SU-DHL-6 (cell line): Measurements from ENCODE around the gene TNMD.

Source experiments
- H2AFZ ChIP-seq: fragments of 200-600 bp; sonication (generic); 2 replicates; pipeline ENCODE4 v1.6.1; 2014; ENCODE audit warnings: low read depth, mild to moderate bottlenecking, moderate library complexity, mixed read lengths, antibody characterized with exemption, low read length; ENCODE audit not compliant: severe bottlenecking
- H3F3A ChIP-seq: fragments of 200-600 bp; shearing (Covaris generic); 2 replicates; pipeline ENCODE4 v1.6.0; 2016; ENCODE audit warnings: antibody characterized with exemption, mild to moderate bottlenecking; ENCODE audit not compliant: insufficient read depth
- H3K27ac ChIP-seq: fragments of 200-600 bp; sonication (generic); 2 replicates; pipeline ENCODE4 v1.5.1; 2016; ENCODE audit warnings: low read depth, mild to moderate bottlenecking, low read length, moderate library complexity, mixed read lengths
- H3K27me3 ChIP-seq: fragments of 200-600 bp; sonication (generic), shearing (Covaris generic); 2 replicates; pipeline ENCODE4 v1.6.0; 2014; ENCODE audit warnings: mild to moderate bottlenecking, low read length
- H3K36me3 ChIP-seq: fragments of 200-600 bp; sonication (generic); 2 replicates; pipeline ENCODE4 v1.6.1; 2014; ENCODE audit warnings: mild to moderate bottlenecking, low read length, mixed read lengths
- H3K4me2 ChIP-seq: fragments of 300-600, 200-600 bp; shearing (Covaris generic), sonication (generic); 2 replicates; pipeline ENCODE4 v1.6.0; 2014; ENCODE audit warnings: low read length, low read depth, mild to moderate bottlenecking; ENCODE audit not compliant: poor library complexity, severe bottlenecking
- H3K4me3 ChIP-seq: fragments of 200-600 bp; sonication (generic); 2 replicates; pipeline ENCODE4 v1.5.1; 2014; ENCODE audit warnings: antibody characterized with exemption, low read length, mild to moderate bottlenecking, mixed read lengths; ENCODE audit not compliant: insufficient read depth, poor library complexity, severe bottlenecking
- H3K79me2 ChIP-seq: fragments of 200-600 bp; sonication (generic); 2 replicates; pipeline ENCODE4 v1.6.1; 2014; ENCODE audit warnings: mild to moderate bottlenecking, low read length, moderate library complexity; ENCODE audit not compliant: insufficient read depth
- H3K9ac ChIP-seq: fragments of 200-600 bp; sonication (generic); 2 replicates; pipeline ENCODE4 v1.7.0; 2014; ENCODE audit warnings: mild to moderate bottlenecking, low read length
- H3K9me2 ChIP-seq: fragments of 200-600 bp; sonication (generic); replicated peaks from 2 replicates; pipeline ENCODE4 v1.6.1; 2014; ENCODE audit warnings: low read length; ENCODE audit not compliant: insufficient read depth
- H3K9me3 ChIP-seq: fragments of 200-600 bp; sonication (generic); 2 replicates; pipeline ENCODE4 v1.6.1; 2014; ENCODE audit warnings: low read length, mixed read lengths; ENCODE audit not compliant: insufficient read depth
- H4K20me1 ChIP-seq: fragments of 200-600 bp; sonication (generic); 2 replicates; pipeline ENCODE4 v1.6.1; 2014; ENCODE audit warnings: low read depth, mild to moderate bottlenecking, antibody characterized with exemption, low read length, moderate library complexity, mixed read lengths
- CTCF ChIP-seq: fragments of 200-600 bp; sonication (generic); IDR thresholded peaks from one replicate; pipeline ENCODE4 v1.5.1; 2017; ENCODE audit warnings: antibody characterized with exemption, mild to moderate bottlenecking, low read length, moderate library complexity; ENCODE audit not compliant: insufficient read depth, poor library complexity, severe bottlenecking
- EZH2phosphoT487 ChIP-seq: fragments of 200-600 bp; sonication (generic), shearing (Covaris generic); conservative IDR thresholded peaks from 2 replicates; pipeline ENCODE4 v1.6.1; 2018; ENCODE audit warnings: mild to moderate bottlenecking, antibody characterized with exemption, low read length, moderate library complexity, mixed read lengths

Gene TNMD

DNA sequence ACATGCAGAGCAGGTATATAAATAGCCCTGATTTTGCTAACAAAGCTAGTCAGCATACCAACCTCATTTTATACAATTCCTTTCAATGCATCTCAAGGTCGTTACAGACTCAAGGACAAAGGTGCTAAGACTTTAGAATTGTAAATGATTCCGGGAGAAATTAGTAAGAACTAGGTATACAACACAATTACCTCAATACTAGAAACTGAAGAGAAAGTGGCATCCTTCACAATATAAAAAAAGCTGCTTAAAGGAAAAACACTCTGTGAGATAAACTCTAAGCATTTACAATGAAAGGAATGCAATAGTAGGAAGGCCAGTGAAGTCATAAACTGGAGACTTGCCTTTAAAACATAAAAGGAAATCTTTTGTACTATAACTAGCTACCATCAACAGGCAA lies 11.9 kb downstream of the TNMD start:
- Histone ChIP-seq H4K20me1 (no peaks in the 10 kb centered on the region), H3K4me3 (no peak overlapping the region), H3K36me3 (no peaks in the 10 kb centered on the region), H3K9me2 (no peaks in the 10 kb centered on the region), H3K4me2 (no peak overlapping the region), H3K9me3 (no peaks in the 10 kb centered on the region), H3F3A (no peaks in the 10 kb centered on the region), H2AFZ (no peak overlapping the region), H3K27me3 (no peaks in the 10 kb centered on the region), H3K9ac (no peak overlapping the region), H3K27ac (no peak overlapping the region), H3K79me2 (no peaks in the 10 kb centered on the region)
- TF ChIP-seq CTCF (no peak), EZH2phosphoT487 (no peak)

DNA sequence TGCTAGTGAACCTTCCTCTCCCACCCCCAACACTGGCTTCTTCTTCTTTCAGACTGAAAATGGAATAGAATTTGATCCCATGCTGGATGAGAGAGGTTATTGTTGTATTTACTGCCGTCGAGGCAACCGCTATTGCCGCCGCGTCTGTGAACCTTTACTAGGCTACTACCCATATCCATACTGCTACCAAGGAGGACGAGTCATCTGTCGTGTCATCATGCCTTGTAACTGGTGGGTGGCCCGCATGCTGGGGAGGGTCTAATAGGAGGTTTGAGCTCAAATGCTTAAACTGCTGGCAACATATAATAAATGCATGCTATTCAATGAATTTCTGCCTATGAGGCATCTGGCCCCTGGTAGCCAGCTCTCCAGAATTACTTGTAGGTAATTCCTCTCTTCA lies 14.7 kb downstream of the TNMD start:
- H3K4me2 ChIP-seq: no peak overlapping the region
- H2AFZ ChIP-seq: no peak overlapping the region
- no peaks in the 10 kb centered on the region for H3K36me3 ChIP-seq
- no peaks in the 10 kb centered on the region for H3K9me3 ChIP-seq
- no peaks in the 10 kb centered on the region for H3K79me2 ChIP-seq
- H3K27ac ChIP-seq: no peak overlapping the region
- no peaks in the 10 kb centered on the region for H3F3A ChIP-seq
- H3K9ac ChIP-seq: no peak overlapping the region
- H4K20me1 ChIP-seq: no peaks in the 10 kb centered on the region
- H3K27me3 ChIP-seq: no peaks in the 10 kb centered on the region
- TF ChIP-seq CTCF (no peak), EZH2phosphoT487 (no peak)
- H3K9me2 ChIP-seq: no peaks in the 10 kb centered on the region
- H3K4me3 ChIP-seq: no peak overlapping the region

DNA sequence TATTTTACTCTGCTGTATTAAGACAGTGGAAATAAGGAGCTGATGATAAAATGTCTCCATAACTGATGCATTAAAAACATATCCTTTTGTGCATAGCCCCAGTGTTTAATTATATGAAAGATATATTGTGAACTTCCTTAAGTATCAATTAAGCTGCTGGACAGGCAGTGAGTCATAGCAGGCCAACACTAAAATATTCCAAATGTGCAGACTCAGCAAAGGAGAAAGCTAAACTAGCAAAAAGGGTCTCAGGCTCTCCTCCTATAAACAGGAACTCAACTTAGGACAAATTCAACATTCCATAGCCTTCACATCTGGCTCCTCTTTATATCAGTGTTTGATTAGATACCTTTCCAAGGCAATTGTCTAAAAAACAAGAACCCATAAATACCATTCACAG lies 15.6 kb downstream of the TNMD start:
- no peaks in the 10 kb centered on the region for H4K20me1 ChIP-seq
- no peaks in the 10 kb centered on the region for H3F3A ChIP-seq
- TF ChIP-seq CTCF (no peak), EZH2phosphoT487 (no peak)
- H3K9ac ChIP-seq: no peak overlapping the region
- no peaks in the 10 kb centered on the region for H3K27me3 ChIP-seq
- no peak overlapping the region for H2AFZ ChIP-seq
- no peaks in the 10 kb centered on the region for H3K36me3 ChIP-seq
- no peak overlapping the region for H3K27ac ChIP-seq
- H3K9me3 ChIP-seq: no peaks in the 10 kb centered on the region
- no peaks in the 10 kb centered on the region for H3K9me2 ChIP-seq
- no peak overlapping the region for H3K4me2 ChIP-seq
- H3K4me3 ChIP-seq: no peak overlapping the region
- no peaks in the 10 kb centered on the region for H3K79me2 ChIP-seq

GRCh38 chrX:100600758-100601157 lies 16.0 kb downstream of the TNMD start:
- Histone ChIP-seq H3K27ac (no peak overlapping the region), H3K9me2 (no peaks in the 10 kb centered on the region), H3K9me3 (no peaks in the 10 kb centered on the region), H4K20me1 (no peaks in the 10 kb centered on the region), H3K4me3 (no peak overlapping the region), H3F3A (no peaks in the 10 kb centered on the region), H3K36me3 (no peaks in the 10 kb centered on the region), H2AFZ (no peak overlapping the region), H3K27me3 (no peaks in the 10 kb centered on the region), H3K9ac (no peak overlapping the region), H3K4me2 (no peak overlapping the region), H3K79me2 (no peaks in the 10 kb centered on the region)
- TF ChIP-seq CTCF (no peak), EZH2phosphoT487 (no peak)
